K562 treated with DMSO at 1 percent for 4 hours (cell line): Measurements from ENCODE around the gene S100A10. TPM values are rescaled to one million over a fixed set of nuclear protein-coding genes. Genes with fewer than 3 reads are reported as not detected.

Experiments
- total RNA-seq: library from RNA; unstranded; fragments of 300-600 nt; gene quantifications from 2 replicates; pipeline ENCODE4 v1.2.3, GENCODE V29; 2022; ENCODE audit not compliant: insufficient read depth

The S100A10 gene
- total RNA-seq, result not detected in 2 replicates

GRCh38 chr1:151993734-151994496, at the start of gene S100A10:
Gene S100A10 (minus strand): TSS chr1:151993859. CDS start chr1:151986230, 7,629 bp downstream.

GRCh38 chr1:152036267-152037216, 42.9 kb upstream of the S100A10 start, which contains the start of gene S100A11:
Gene S100A11 (minus strand): TSS chr1:152037004. CDS start chr1:152036915, 89 bp downstream.

Other genes starting within 250 kb of the S100A10 start
- 77.1 and 79.2 TPM in 2 replicates for gene MRPL9, start 230.4 kb downstream of the S100A10 start, total RNA-seq
- gene TDRKH, start 203.4 kb downstream of the S100A10 start, total RNA-seq, result 5.4 and 6.6 TPM in 2 replicates
- gene LINGO4, start 188.4 kb downstream of the S100A10 start, total RNA-seq, result not detected in 2 replicates
- gene RORC, start 162.1 kb downstream of the S100A10 start, total RNA-seq, result not detected in 2 replicates
- gene C2CD4D, start 154.0 kb downstream of the S100A10 start, total RNA-seq, result not detected in 2 replicates
- gene THEM5, start 140.1 kb downstream of the S100A10 start, total RNA-seq, result not detected in 2 replicates
- 16.5 and 18.7 TPM in 2 replicates for gene THEM4, start 84.3 kb downstream of the S100A10 start, total RNA-seq
- gene S100A11, start 43.1 kb upstream of the S100A10 start, total RNA-seq, result 490 and 598 TPM in 2 replicates
- gene TCHHL1, start 95.2 kb upstream of the S100A10 start, total RNA-seq, result not detected in 2 replicates
- gene TCHH, start 121.6 kb upstream of the S100A10 start, total RNA-seq, result not detected in 2 replicates
- not detected in 2 replicates for gene RPTN, start 165.4 kb upstream of the S100A10 start, total RNA-seq
- gene HRNR, start 230.3 kb upstream of the S100A10 start, total RNA-seq, result not detected in 2 replicates